Mucosa of descending colon (tissue), 3 donors: ENCODE results near the gene FAM163B. TPM values are rescaled to one million over a fixed set of nuclear protein-coding genes. Genes with fewer than 3 reads are reported as not detected.

Experiments used
- ATAC-seq: fragments of 200-7000 bp; cut with Tn5 transposase; one replicate; pipeline ENCODE4 v1.9.1; 2020; ENCODE audit warnings: mild to moderate bottlenecking, moderate library complexity
- DNase-seq, 3 donors: peaks; one replicate each; pipeline ENCODE4 v3.0.0-alpha.2; 2020
- H3K36me3 ChIP-seq: fragments of 200-600 bp; one replicate; pipeline ENCODE4 v1.8.0; 2021; ENCODE audit warnings: low read depth, mild to moderate bottlenecking
- H3K4me1 ChIP-seq: fragments of 200-600 bp; one replicate; pipeline ENCODE4 v1.8.0; 2021; ENCODE audit warnings: low read depth, mild to moderate bottlenecking
- H3K4me3 ChIP-seq: fragments of 200-600 bp; one replicate; pipeline ENCODE4 v1.8.0; 2021; ENCODE audit warnings: mild to moderate bottlenecking
- H3K9me3 ChIP-seq: fragments of 200-600 bp; one replicate; pipeline ENCODE4 v1.8.0; 2021; ENCODE audit warnings: mild to moderate bottlenecking
- intact Hi-C, 2 donors: fragments of 100-400 bp; cut with DNase I in 1 of 2; cut with micrococcal nuclease in 1 of 2; formaldehyde crosslinking; loops; one replicate each; pipeline versions ENCODE4 v1.11.0 to v1.11.1; 2022; cut with DNase I, micrococcal nuclease
- total RNA-seq, 3 donors: library from RNA; stranded (reverse); fragmentation: NEBNext Ultra II Directional in 2 of 3; extraction: Animal tissue kit (Norgen Biotek cat#: 25700) in 2 of 3; gene quantifications; one replicate each; pipeline versions ENCODE4 v1.2.1 to v1.2.4, GENCODE V29; 2021 to 2023
- TF ChIP-seq, protein P1 (sequence below): fragments of 200-600 bp; IDR thresholded peaks from one replicate; pipeline ENCODE4 v1.8.0; 2022; ENCODE audit warnings: antibody characterized with exemption, mild to moderate bottlenecking
- donor health status: DM: no; HTN: no; CAD: no; lungs with moderate emphysema.
- donor health status: DM: no; HTN: no; CAD: no.
- donor health status: DM: no; HTN: yes; CAD: no.

FAM163B gene
- total RNA-seq, 3 donors from 2014 or later, result 2.0 to 3.9 (median 3.8) TPM

DNA sequence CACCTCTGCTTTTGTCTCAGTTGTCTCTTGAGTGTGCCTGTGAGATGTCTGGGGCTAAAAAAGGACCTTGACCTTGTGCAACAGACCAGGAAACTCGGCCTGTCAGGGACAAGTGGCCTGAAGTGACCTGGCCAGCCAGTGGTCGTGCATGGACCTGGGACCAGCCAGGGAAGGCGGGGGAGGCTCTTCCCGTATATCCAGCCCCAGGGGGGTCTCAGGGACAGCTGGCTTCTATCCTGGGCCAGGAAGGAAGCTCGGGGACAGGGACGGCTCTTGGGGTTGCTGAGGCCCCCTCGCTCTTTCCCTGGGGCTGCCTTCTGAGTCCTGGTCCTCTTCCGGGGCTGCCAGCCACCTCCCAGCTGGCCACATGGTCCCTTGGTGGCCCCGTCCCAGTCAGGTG is 77.9 kb downstream of the FAM163B start:
- H3K9me3 ChIP-seq, result no peaks in the 10 kb centered on the region
- no peak for DNase-seq
- intact Hi-C loops, result loop anchor here (5.0 kb wide), 2 partner anchors 186 to 196 kb away; no protein-coding TSS in a partner anchor
- no peak for ATAC-seq
- TF ChIP-seq, protein P1, sequence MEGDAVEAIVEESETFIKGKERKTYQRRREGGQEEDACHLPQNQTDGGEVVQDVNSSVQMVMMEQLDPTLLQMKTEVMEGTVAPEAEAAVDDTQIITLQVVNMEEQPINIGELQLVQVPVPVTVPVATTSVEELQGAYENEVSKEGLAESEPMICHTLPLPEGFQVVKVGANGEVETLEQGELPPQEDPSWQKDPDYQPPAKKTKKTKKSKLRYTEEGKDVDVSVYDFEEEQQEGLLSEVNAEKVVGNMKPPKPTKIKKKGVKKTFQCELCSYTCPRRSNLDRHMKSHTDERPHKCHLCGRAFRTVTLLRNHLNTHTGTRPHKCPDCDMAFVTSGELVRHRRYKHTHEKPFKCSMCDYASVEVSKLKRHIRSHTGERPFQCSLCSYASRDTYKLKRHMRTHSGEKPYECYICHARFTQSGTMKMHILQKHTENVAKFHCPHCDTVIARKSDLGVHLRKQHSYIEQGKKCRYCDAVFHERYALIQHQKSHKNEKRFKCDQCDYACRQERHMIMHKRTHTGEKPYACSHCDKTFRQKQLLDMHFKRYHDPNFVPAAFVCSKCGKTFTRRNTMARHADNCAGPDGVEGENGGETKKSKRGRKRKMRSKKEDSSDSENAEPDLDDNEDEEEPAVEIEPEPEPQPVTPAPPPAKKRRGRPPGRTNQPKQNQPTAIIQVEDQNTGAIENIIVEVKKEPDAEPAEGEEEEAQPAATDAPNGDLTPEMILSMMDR, result no peak
- H3K4me3 ChIP-seq, result no peak overlapping the region
- peaks cover 5% of the 10 kb centered on the region for H3K4me1 ChIP-seq
- no peaks in the 10 kb centered on the region for H3K36me3 ChIP-seq

DNA sequence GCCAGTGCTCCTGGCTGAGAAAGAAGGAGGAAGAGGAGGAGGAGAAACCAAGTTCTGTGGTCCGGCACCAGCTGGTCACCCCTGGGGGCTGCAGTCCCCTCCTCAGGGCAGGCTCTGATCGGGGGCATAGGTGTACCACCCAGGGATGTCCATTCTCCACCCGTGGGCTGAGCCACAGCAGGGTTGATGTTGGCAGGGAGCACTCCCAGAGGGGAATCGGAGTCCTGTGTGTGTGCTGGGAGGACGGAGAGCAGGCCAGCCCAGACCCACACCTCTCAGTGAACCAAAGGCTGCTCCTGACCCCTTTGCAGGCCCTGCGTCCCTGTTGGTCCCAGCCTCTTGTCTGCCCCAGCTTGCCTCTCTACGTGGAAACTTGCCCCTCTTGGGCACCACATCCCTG is 79.3 kb downstream of the FAM163B start:
- intact Hi-C loops, result loop anchor here (5.0 kb wide), 2 partner anchors 187 to 197 kb away; no protein-coding TSS in a partner anchor
- Histone ChIP-seq H3K36me3 (no peaks in the 10 kb centered on the region), H3K4me3 (no peak overlapping the region), H3K9me3 (no peaks in the 10 kb centered on the region), H3K4me1 (peaks cover 3% of the 10 kb centered on the region)
- TF ChIP-seq, protein P1, result no peak
- no peak for DNase-seq
- no peak for ATAC-seq

DNA sequence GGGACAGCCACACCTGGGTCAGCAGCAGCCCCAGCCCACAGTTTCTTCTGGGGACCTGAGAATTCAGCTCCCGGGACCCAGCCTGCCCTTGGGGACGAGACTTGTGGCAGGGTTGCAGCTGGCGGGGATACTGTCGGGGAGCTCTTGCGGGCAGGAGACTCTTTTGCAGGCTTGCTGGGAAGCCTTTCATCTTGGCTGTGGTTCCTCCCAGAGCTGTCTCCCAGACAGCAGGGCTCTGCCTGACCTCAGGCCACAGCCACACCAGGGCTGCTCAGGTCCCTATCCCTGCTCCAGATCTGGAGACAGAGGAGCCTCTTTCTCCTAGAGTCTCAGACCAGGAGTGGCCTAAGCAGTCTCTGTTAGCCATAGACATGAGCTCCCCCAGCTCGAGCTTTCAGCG is 79.7 kb downstream of the FAM163B start:
- Histone ChIP-seq H3K9me3 (no peaks in the 10 kb centered on the region), H3K36me3 (no peaks in the 10 kb centered on the region), H3K4me3 (no peak overlapping the region), H3K4me1 (no peaks in the 10 kb centered on the region)
- no peak for ATAC-seq
- TF ChIP-seq, protein P1, result no peak
- DNase-seq, result no peak
- intact Hi-C loops, result no loop called here

DNA sequence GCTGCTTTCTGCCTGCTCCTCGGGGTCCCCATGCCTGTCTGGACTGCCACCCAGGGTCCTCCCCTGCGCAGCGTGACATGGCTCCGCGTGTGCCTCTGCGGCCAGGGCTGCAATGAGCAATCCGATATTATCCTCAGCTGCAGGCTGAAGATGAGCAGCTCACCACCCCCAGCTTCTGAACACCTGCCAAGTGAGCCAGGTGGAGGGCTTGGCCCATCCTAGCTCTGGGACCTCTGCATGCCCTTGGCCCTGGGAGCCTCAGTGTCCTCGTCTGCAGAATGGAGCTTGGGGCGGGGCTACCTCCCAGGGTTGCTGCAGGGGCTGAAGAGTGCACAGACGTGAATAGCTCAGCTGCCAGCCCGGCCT is 80.3 kb downstream of the FAM163B start:
- H3K4me1 ChIP-seq, result no peaks in the 10 kb centered on the region
- ATAC-seq (no peak), DNase-seq (no peak)
- intact Hi-C loops, result no loop called here
- H3K4me3 ChIP-seq, result no peak overlapping the region
- no peaks in the 10 kb centered on the region for H3K36me3 ChIP-seq
- H3K9me3 ChIP-seq, result no peaks in the 10 kb centered on the region
- TF ChIP-seq, protein P1, result no peak

DNA sequence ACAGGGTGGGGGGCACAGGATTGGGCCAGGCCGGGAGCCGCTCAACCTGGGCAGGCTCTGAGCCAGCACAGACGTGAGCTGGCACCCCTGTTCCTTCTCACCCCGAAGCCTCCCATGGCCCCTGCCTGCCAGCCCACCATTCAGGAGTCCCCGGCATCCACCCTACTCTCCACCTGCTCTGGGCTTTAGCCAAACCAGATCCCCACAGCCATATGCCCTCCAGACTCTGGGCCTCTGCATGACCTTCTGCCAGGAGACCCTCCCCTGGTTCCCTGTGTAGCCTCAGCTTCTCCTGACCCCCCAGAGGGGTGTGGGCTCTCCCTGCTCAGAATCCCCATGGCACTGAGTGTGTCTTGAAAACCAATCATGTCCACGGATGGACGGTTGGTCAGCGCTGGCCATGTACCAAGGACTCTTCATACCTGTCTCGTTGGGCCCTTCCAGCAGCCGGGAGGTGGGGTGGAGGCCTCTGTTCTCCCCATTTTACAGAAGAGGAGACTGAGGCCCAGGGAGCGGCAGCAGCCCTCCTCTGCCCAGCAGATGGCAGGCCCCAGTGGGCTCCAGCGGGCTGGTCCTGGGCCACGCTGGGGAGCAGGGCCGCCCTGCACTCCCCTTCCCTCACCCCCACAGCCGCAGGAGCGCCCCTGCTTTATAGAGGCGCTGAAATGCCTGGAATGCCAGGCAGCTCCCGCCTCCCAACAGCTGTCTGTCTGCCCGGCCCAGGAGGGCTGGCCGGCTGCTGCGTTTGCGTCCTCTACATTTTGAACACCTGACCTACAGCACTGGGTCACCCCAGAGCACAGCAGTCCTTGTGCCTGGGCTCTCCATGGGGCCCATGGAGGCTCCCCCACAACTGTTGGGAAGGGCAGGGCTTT is 81.0 kb downstream of the FAM163B start:
- no peaks in the 10 kb centered on the region for H3K36me3 ChIP-seq
- ATAC-seq (no peak), DNase-seq (no peak)
- TF ChIP-seq, protein P1, result no peak
- intact Hi-C loops, result no loop called here
- no peaks in the 10 kb centered on the region for H3K4me1 ChIP-seq
- no peaks in the 10 kb centered on the region for H3K9me3 ChIP-seq
- H3K4me3 ChIP-seq, result no peak overlapping the region
